ENCODE data around the gene PA2G4. TPM values are rescaled to one million over a fixed set of nuclear protein-coding genes. Genes with fewer than 3 reads are reported as not detected.
A peak's percentile ranks its signal among the peaks of the same experiment; 100 is the strongest.

Gene PA2G4
- total RNA-seq, 6 experiments from 2014 or later = 144 to 190 (median 177) TPM

- peaks cover 52% of the 10 kb centered on the region for H3K36me3 Mint-ChIP-seq (ENCODE audit: low read depth)
- peaks cover 41% of the 10 kb centered on the region for H3K4me1 Mint-ChIP-seq (ENCODE audit: low read depth)
- TF ChIP-seq, protein P1, sequence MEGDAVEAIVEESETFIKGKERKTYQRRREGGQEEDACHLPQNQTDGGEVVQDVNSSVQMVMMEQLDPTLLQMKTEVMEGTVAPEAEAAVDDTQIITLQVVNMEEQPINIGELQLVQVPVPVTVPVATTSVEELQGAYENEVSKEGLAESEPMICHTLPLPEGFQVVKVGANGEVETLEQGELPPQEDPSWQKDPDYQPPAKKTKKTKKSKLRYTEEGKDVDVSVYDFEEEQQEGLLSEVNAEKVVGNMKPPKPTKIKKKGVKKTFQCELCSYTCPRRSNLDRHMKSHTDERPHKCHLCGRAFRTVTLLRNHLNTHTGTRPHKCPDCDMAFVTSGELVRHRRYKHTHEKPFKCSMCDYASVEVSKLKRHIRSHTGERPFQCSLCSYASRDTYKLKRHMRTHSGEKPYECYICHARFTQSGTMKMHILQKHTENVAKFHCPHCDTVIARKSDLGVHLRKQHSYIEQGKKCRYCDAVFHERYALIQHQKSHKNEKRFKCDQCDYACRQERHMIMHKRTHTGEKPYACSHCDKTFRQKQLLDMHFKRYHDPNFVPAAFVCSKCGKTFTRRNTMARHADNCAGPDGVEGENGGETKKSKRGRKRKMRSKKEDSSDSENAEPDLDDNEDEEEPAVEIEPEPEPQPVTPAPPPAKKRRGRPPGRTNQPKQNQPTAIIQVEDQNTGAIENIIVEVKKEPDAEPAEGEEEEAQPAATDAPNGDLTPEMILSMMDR (IDR thresholded peaks at IDR 0.05) = no peak
- peaks cover 36% of the 10 kb centered on the region for H3K27me3 Mint-ChIP-seq (ENCODE audit: insufficient read depth)
- peaks cover 12% of the 10 kb centered on the region for H3K9me3 Mint-ChIP-seq
- H3K27ac Mint-ChIP-seq = peak overlapping the region; percentile 96
- H3K4me3 Mint-ChIP-seq = peak overlapping the region; percentile 98
- peak; percentile 38 for DNase-seq
Measured at GRCh38 chr12:56160193-56160763, 55.9 kb downstream of the PA2G4 start.

DNA sequence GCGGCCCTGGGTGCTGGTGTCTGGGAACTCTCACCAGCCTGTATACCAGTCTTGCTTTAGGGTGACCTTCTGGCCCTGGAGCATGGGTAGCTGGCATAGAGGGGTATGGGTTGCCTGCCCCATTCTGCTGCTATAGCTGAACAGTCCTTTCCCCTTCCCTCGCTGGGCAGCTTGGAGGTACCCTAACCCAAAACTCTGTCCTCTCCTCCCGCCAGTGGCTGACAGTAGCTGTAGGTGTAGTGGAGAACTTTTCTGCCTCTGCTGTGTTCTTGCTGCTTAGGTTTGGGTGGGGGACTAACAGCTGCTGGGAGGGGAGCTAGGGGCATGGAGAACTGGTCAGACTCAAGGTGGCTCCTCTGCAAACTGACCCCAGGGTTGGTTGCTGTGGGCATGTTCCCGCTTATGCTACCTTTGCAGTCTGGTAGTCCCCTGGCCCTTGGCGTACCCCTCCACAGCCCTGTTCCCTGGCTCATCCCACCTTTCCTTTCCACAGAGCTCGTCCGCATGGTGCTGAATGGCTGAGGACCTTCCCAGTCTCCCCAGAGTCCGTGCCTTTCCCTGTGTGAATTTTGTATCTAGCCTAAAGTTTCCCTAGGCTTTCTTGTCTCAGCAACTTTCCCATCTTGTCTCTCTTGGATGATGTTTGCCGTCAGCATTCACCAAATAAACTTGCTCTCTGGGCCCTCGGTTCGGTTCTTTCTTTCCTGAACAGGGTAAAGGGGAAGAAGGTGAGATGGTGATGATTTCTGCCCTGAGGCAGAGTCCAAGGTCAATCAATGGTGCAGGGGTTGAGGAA is 56.7 kb downstream of the PA2G4 start:
- no peak for DNase-seq
- peak overlapping the region; percentile 98 for H3K4me3 Mint-ChIP-seq
- H3K27ac Mint-ChIP-seq = peak overlapping the region; percentile 96
- peaks cover 40% of the 10 kb centered on the region for H3K27me3 Mint-ChIP-seq (ENCODE audit: insufficient read depth)
- peaks cover 51% of the 10 kb centered on the region for H3K36me3 Mint-ChIP-seq (ENCODE audit: low read depth)
- peaks cover 12% of the 10 kb centered on the region for H3K9me3 Mint-ChIP-seq
- peaks cover 41% of the 10 kb centered on the region for H3K4me1 Mint-ChIP-seq (ENCODE audit: low read depth)
- TF ChIP-seq, protein P1 (IDR thresholded peaks at IDR 0.05) = no peak

DNA sequence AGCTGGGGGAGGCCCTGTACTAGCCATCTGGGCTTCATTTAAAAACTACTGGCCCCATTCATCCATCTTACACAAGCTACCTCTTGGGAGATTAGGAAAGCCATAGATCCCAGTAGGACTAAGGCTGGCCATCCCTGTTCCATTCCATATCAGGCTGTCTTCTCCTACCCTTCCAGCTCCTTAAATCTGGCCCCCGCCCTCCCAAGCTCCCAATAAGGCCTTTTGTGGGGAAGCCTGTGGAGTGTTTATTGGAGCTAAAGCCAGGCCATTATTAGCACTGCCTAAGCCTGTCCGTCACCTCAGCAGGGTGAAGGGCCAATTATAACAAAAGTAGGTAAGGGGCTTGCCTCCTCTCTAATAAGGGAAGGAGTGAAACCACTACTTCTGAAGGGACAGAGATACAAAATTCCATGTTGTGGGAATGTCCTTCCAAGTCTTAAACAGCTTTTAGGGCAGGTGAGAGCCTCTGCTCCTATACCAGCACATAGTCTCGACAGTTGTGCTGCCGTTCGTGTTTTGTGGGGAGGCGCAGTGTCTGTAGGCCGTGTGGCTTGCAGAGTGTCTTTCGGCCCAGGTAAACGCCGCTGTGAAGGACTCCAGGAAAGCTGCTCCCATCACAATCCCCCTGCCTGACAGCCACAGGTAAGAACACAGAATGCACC is 57.5 kb downstream of the PA2G4 start:
- Mint-ChIP-seq H3K4me1 (ENCODE audit: low read depth) (peaks cover 41% of the 10 kb centered on the region), H3K36me3 (ENCODE audit: low read depth) (peaks cover 51% of the 10 kb centered on the region), H3K9me3 (peaks cover 12% of the 10 kb centered on the region), H3K4me3 (peak overlapping the region; percentile 98), H3K27ac (peak overlapping the region; percentile 96), H3K27me3 (ENCODE audit: insufficient read depth) (peaks cover 43% of the 10 kb centered on the region)
- no peak for DNase-seq
- TF ChIP-seq, protein P1 (IDR thresholded peaks at IDR 0.05) = no peak

DNA sequence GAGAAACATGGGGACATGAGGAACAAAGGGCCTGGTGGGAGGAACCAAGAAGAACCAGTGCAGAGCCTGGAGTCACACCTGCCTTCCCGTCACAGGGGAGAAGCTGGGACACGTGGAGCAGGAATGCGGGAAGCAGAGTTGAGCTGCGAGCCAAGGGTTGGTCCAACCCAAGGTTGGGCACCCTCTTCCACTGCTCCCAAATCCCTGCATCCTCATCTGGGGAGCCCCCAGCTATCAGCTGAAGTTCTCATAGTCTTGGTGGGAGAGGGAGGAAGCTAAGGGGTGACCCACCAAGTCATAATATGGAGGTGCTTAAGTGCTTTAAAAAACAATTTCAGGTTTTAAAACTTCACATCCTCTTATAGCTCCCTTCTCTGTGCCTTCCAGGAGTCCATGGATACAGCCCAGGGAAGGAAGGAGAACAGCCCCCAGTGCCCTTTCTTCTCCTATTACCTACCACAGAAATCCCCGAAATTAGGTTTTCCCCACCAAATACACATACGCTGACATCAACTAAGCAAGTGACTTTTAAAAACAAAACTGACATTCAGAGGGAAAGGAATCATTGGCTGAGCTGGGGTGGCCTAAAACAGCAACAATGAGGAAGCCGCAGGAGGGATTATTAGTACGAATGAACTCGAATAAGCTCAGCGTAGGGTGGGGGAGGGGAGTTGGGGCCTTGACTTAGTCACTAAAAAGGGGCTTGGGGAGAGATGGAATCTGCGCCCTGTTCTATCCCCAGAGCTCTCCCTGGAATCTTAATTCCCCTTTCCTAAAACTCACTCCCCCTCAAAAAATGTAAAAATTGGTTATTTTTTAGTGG is 58.3 kb downstream of the PA2G4 start:
- Mint-ChIP-seq H3K4me3 (0 out of 2 replicates have a peak overlapping the region, but pooled peaks have one; percentile 30), H3K27me3 (ENCODE audit: insufficient read depth) (peaks cover 45% of the 10 kb centered on the region), H3K9me3 (peaks cover 12% of the 10 kb centered on the region), H3K27ac (peak overlapping the region; percentile 96), H3K36me3 (ENCODE audit: low read depth) (peaks cover 55% of the 10 kb centered on the region), H3K4me1 (ENCODE audit: low read depth) (peaks cover 33% of the 10 kb centered on the region)
- TF ChIP-seq, protein P1 (IDR thresholded peaks at IDR 0.05) = no peak
- no peak for DNase-seq

Other genes with a start within 250 kb of the PA2G4 start
- gene PYM1, start 176.7 kb upstream of the PA2G4 start, total RNA-seq (2021; fragmentation: NEBNext Ultra II Directional; extraction: Animal tissue kit (Norgen Biotek cat#: 25700)) = 10 to 100 TPM; 25.0 to 32.3 (median 28.3) TPM
- 10 to 100 TPM; 67.1 to 87.4 (median 79.6) TPM for gene DGKA, start 173.4 kb upstream of the PA2G4 start, total RNA-seq (2021; fragmentation: NEBNext Ultra II Directional; extraction: Animal tissue kit (Norgen Biotek cat#: 25700))
- 1 to 10 TPM in 1 of 6 experiments, under 1 TPM in 5; 0.47 to 1.3 (median 0.59) TPM for gene PMEL, start 138.5 kb upstream of the PA2G4 start, total RNA-seq (2021; fragmentation: NEBNext Ultra II Directional; extraction: Animal tissue kit (Norgen Biotek cat#: 25700))
- gene CDK2, start 137.7 kb upstream of the PA2G4 start, total RNA-seq (2021; fragmentation: NEBNext Ultra II Directional; extraction: Animal tissue kit (Norgen Biotek cat#: 25700)) = 10 to 100 TPM; 27.1 to 61.0 (median 53.9) TPM
- gene RAB5B, start 130.5 kb upstream of the PA2G4 start, total RNA-seq (2021; fragmentation: NEBNext Ultra II Directional; extraction: Animal tissue kit (Norgen Biotek cat#: 25700)) = 100 to 1,000 TPM in 2 of 6 experiments, 10 to 100 TPM in 4; 90.2 to 107 (median 96.5) TPM
- gene SUOX, start 107.3 kb upstream of the PA2G4 start, total RNA-seq (2021; fragmentation: NEBNext Ultra II Directional; extraction: Animal tissue kit (Norgen Biotek cat#: 25700)) = 10 to 100 TPM; 15.2 to 19.4 (median 17.0) TPM
- 1 to 10 TPM; 5.2 to 7.2 (median 5.9) TPM for gene IKZF4, start 83.5 kb upstream of the PA2G4 start, total RNA-seq (2021; fragmentation: NEBNext Ultra II Directional; extraction: Animal tissue kit (Norgen Biotek cat#: 25700))
- gene RPS26, start 62.6 kb upstream of the PA2G4 start, total RNA-seq (2021; fragmentation: NEBNext Ultra II Directional; extraction: Animal tissue kit (Norgen Biotek cat#: 25700)) = 100 to 1,000 TPM in 1 of 6 experiments, 10 to 100 TPM in 5; 40.7 to 151 (median 52.1) TPM
- gene ERBB3, start 24.4 kb upstream of the PA2G4 start, total RNA-seq (2021; fragmentation: NEBNext Ultra II Directional; extraction: Animal tissue kit (Norgen Biotek cat#: 25700)) = 1 to 10 TPM; 1.0 to 2.5 (median 1.8) TPM
- gene RPL41, start 12.1 kb downstream of the PA2G4 start, total RNA-seq (2021; fragmentation: NEBNext Ultra II Directional; extraction: Animal tissue kit (Norgen Biotek cat#: 25700)) = 1,000 to 10,000 TPM; 2,722 to 3,464 (median 3,292) TPM
- 1 to 10 TPM; 3.3 to 4.7 (median 3.8) TPM for gene ZC3H10, start 13.7 kb downstream of the PA2G4 start, total RNA-seq (2021; fragmentation: NEBNext Ultra II Directional; extraction: Animal tissue kit (Norgen Biotek cat#: 25700))
- 100 to 1,000 TPM; 136 to 174 (median 151) TPM for gene ESYT1, start 23.7 kb downstream of the PA2G4 start, total RNA-seq (2021; fragmentation: NEBNext Ultra II Directional; extraction: Animal tissue kit (Norgen Biotek cat#: 25700))
- gene MYL6B, start 48.0 kb downstream of the PA2G4 start, total RNA-seq (2021; fragmentation: NEBNext Ultra II Directional; extraction: Animal tissue kit (Norgen Biotek cat#: 25700)) = 100 to 1,000 TPM in 5 of 6 experiments, 10 to 100 TPM in 1; 84.5 to 119 (median 108) TPM
- 1,000 to 10,000 TPM; 2,668 to 3,384 (median 3,141) TPM for gene MYL6, start 53.8 kb downstream of the PA2G4 start, total RNA-seq (2021; fragmentation: NEBNext Ultra II Directional; extraction: Animal tissue kit (Norgen Biotek cat#: 25700))
- 10 to 100 TPM; 72.1 to 99.8 (median 87.1) TPM for gene SMARCC2, start 84.9 kb downstream of the PA2G4 start, total RNA-seq (2021; fragmentation: NEBNext Ultra II Directional; extraction: Animal tissue kit (Norgen Biotek cat#: 25700))
- gene RNF41, start 117.4 kb downstream of the PA2G4 start, total RNA-seq (2021; fragmentation: NEBNext Ultra II Directional; extraction: Animal tissue kit (Norgen Biotek cat#: 25700)) = 100 to 1,000 TPM in 1 of 6 experiments, 10 to 100 TPM in 5; 65.9 to 103 (median 71.2) TPM
- gene NABP2, start 119.8 kb downstream of the PA2G4 start, total RNA-seq (2021; fragmentation: NEBNext Ultra II Directional; extraction: Animal tissue kit (Norgen Biotek cat#: 25700)) = 10 to 100 TPM; 46.8 to 53.6 (median 49.4) TPM
- gene SLC39A5, start 125.5 kb downstream of the PA2G4 start, total RNA-seq (2021; fragmentation: NEBNext Ultra II Directional; extraction: Animal tissue kit (Norgen Biotek cat#: 25700)) = under 1 TPM in 1 of 6 experiments, not detected in 5; 0.10 TPM
- 10 to 100 TPM; 57.9 to 87.8 (median 68.6) TPM for gene ANKRD52, start 153.8 kb downstream of the PA2G4 start, total RNA-seq (2021; fragmentation: NEBNext Ultra II Directional; extraction: Animal tissue kit (Norgen Biotek cat#: 25700))
- gene COQ10A, start 162.4 kb downstream of the PA2G4 start, total RNA-seq (2021; fragmentation: NEBNext Ultra II Directional; extraction: Animal tissue kit (Norgen Biotek cat#: 25700)) = 10 to 100 TPM in 1 of 6 experiments, 1 to 10 TPM in 5; 6.4 to 10.7 (median 8.2) TPM
- gene CS, start 195.8 kb downstream of the PA2G4 start, total RNA-seq (2021; fragmentation: NEBNext Ultra II Directional; extraction: Animal tissue kit (Norgen Biotek cat#: 25700)) = 100 to 1,000 TPM; 196 to 247 (median 232) TPM
- gene CNPY2, start 211.4 kb downstream of the PA2G4 start, total RNA-seq (2021; fragmentation: NEBNext Ultra II Directional; extraction: Animal tissue kit (Norgen Biotek cat#: 25700)) = 100 to 1,000 TPM; 177 to 275 (median 188) TPM
- 10 to 100 TPM in 5 of 6 experiments, 1 to 10 TPM in 1; 9.0 to 16.7 (median 14.6) TPM for gene PAN2, start 229.4 kb downstream of the PA2G4 start, total RNA-seq (2021; fragmentation: NEBNext Ultra II Directional; extraction: Animal tissue kit (Norgen Biotek cat#: 25700))
- under 1 TPM in 1 of 6 experiments, not detected in 5; 0.38 TPM for gene IL23A, start 234.3 kb downstream of the PA2G4 start, total RNA-seq (2021; fragmentation: NEBNext Ultra II Directional; extraction: Animal tissue kit (Norgen Biotek cat#: 25700))

All from HFFc6 (cell line).